ENCODE measurements around the gene PAXIP1.

PAXIP1 gene

DNA sequence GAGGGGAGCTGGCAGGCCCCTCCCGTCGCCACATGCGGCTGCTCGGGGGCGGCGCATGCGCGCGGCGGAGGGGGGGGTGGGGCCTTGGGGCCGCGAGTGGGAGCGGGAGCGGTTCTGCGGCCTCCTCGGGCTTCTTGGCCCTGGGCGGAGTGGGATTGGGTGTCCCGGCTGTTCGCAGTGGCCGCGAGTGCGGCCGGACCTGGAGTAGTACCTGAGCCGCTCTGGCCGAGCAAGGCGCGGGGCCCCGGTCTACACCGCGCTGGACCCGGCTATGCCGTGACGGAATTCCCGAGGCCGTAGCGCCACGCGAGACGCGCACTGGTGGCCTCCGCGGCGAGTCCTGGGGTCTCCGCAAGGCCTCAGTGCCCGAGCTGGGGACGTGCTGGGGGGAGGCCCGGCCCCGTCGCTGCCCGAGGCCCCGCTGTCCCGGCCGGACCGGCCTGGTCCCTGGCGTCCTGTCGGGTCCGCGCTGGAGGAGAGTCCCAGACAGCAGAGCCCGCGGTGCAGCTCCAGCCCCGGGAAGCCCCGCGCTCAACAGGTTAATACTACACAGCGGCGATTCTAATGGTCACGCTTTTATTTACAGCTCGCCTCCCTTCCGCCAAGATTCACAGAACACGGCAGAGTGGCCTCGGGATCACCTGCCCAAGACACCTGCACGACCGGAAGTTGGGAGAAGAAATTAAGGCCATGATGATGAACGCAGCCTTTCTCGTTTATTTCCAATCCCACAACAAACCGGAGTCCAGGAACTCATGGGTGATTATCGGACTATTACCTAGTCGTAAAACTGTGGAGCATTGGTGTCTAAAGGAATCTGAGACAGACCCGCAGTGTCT is 671 bp upstream of the PAXIP1 start:
- H3K36me3 ChIP-seq (ENCODE audit: control insufficient read depth in 2 of 2, insufficient read depth in 1 of 2, low read length in 2 of 2): peaks cover 4 to 45% of the 10 kb centered on the region in 2 experiments; a peak in 2 of 3 replicates
- ChIA-PET POLR2A (interaction anchor here (0.6 to 1.6 kb wide), 7 partner anchors 28 to 342 kb away, joined by 3 to 7 read pairs (median 3); no protein-coding TSS in a partner anchor), CTCF (interaction anchor here (0.6 to 0.9 kb wide), 2 partner anchors 11 to 601 kb away, joined by 3 read pairs; no protein-coding TSS in a partner anchor)
- H3K4me3 ChIP-seq (ENCODE audit: low read depth, low read length): peak overlapping the region; percentile 97
- no peaks in the 10 kb centered on the region for H3K9me3 ChIP-seq (ENCODE audit: control insufficient read depth, insufficient read depth, low read depth, low read length)
- no peaks in the 10 kb centered on the region for H3K4me1 ChIP-seq (ENCODE audit: control insufficient read depth, insufficient read depth, low read length)
- H3K27ac ChIP-seq (ENCODE audit: extremely low read depth, low read depth, low read length): peak overlapping the region; percentile 97
- peak; percentile 77; the same call in 1 of the 2 replicates for TF ChIP-seq ZEB2 (tag by site-specific recombination; IDR thresholded peaks at IDR 0.05)
- TF ChIP-seq, protein P1, sequence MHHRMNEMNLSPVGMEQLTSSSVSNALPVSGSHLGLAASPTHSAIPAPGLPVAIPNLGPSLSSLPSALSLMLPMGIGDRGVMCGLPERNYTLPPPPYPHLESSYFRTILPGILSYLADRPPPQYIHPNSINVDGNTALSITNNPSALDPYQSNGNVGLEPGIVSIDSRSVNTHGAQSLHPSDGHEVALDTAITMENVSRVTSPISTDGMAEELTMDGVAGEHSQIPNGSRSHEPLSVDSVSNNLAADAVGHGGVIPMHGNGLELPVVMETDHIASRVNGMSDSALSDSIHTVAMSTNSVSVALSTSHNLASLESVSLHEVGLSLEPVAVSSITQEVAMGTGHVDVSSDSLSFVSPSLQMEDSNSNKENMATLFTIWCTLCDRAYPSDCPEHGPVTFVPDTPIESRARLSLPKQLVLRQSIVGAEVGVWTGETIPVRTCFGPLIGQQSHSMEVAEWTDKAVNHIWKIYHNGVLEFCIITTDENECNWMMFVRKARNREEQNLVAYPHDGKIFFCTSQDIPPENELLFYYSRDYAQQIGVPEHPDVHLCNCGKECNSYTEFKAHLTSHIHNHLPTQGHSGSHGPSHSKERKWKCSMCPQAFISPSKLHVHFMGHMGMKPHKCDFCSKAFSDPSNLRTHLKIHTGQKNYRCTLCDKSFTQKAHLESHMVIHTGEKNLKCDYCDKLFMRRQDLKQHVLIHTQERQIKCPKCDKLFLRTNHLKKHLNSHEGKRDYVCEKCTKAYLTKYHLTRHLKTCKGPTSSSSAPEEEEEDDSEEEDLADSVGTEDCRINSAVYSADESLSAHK (tag by site-specific recombination; IDR thresholded peaks at IDR 0.05): no peak
- TF ChIP-seq, protein P2, sequence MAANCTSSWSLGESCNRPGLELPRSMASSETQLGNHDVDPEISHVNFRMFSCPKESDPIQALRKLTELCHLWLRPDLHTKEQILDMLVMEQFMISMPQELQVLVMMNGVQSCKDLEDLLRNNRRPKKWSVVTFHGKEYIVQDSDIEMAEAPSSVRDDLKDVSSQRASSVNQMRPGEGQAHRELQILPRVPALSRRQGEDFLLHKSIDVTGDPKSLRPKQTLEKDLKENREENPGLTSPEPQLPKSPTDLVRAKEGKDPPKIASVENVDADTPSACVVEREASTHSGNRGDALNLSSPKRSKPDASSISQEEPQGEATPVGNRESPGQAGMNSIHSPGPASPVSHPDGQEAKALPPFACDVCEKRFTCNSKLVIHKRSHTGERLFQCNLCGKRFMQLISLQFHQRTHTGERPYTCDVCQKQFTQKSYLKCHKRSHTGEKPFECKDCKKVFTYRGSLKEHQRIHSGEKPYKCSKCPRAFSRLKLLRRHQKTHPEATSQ (tag by site-specific recombination; IDR thresholded peaks at IDR 0.05): peak; percentile 83; the same call in 1 of the 2 replicates
- peak; percentile 16; the same call in 1 of the 2 replicates for TF ChIP-seq SP2 (tag by site-specific recombination; IDR thresholded peaks at IDR 0.05)
- peak; percentile 85 for TF ChIP-seq ZNF600 (tag by site-specific recombination; IDR thresholded peaks at IDR 0.05)
- TF ChIP-seq SP3 (tag by site-specific recombination; IDR thresholded peaks at IDR 0.05): peak; percentile 34
- TF ChIP-seq ZNF391 (tag by site-specific recombination; IDR thresholded peaks at IDR 0.05; ENCODE audit: borderline replicate concordance, low read depth): peak; percentile 13; the same call in 1 of the 2 replicates
- peak; percentile 64; the same call in 1 of the 2 replicates for TF ChIP-seq ZBTB17 (tag by site-specific recombination; IDR thresholded peaks at IDR 0.05)
- TF ChIP-seq, protein P3, sequence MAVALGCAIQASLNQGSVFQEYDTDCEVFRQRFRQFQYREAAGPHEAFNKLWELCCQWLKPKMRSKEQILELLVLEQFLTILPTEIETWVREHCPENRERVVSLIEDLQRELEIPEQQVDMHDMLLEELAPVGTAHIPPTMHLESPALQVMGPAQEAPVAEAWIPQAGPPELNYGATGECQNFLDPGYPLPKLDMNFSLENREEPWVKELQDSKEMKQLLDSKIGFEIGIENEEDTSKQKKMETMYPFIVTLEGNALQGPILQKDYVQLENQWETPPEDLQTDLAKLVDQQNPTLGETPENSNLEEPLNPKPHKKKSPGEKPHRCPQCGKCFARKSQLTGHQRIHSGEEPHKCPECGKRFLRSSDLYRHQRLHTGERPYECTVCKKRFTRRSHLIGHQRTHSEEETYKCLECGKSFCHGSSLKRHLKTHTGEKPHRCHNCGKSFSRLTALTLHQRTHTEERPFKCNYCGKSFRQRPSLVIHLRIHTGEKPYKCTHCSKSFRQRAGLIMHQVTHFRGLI (tag by site-specific recombination; IDR thresholded peaks at IDR 0.05): no peak
- TF ChIP-seq KLF16 (tag by site-specific recombination; IDR thresholded peaks at IDR 0.05): peak; percentile 85
- peak; percentile 75; the same call in 1 of the 2 replicates for TF ChIP-seq SCRT1 (tag by site-specific recombination; IDR thresholded peaks at IDR 0.05; ENCODE audit: borderline replicate concordance)
- TF ChIP-seq KLF9 (tag by site-specific recombination; IDR thresholded peaks at IDR 0.05; ENCODE audit: low read depth): peak; percentile 65
- no peak for TF ChIP-seq RBAK (tag by site-specific recombination; IDR thresholded peaks at IDR 0.05)
- 0 out of 2 replicates have a peak, but pooled peaks have one; percentile 23 for TF ChIP-seq ZFP69B (tag by site-specific recombination; IDR thresholded peaks at IDR 0.05)
- TF ChIP-seq, protein P4, sequence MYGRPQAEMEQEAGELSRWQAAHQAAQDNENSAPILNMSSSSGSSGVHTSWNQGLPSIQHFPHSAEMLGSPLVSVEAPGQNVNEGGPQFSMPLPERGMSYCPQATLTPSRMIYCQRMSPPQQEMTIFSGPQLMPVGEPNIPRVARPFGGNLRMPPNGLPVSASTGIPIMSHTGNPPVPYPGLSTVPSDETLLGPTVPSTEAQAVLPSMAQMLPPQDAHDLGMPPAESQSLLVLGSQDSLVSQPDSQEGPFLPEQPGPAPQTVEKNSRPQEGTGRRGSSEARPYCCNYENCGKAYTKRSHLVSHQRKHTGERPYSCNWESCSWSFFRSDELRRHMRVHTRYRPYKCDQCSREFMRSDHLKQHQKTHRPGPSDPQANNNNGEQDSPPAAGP (tag by site-specific recombination; IDR thresholded peaks at IDR 0.05): peak; percentile 74
- TF ChIP-seq OVOL3 (tag by site-specific recombination; IDR thresholded peaks at IDR 0.05): peak; percentile 55; the same call in 1 of the 2 replicates
- TF ChIP-seq, protein P5, sequence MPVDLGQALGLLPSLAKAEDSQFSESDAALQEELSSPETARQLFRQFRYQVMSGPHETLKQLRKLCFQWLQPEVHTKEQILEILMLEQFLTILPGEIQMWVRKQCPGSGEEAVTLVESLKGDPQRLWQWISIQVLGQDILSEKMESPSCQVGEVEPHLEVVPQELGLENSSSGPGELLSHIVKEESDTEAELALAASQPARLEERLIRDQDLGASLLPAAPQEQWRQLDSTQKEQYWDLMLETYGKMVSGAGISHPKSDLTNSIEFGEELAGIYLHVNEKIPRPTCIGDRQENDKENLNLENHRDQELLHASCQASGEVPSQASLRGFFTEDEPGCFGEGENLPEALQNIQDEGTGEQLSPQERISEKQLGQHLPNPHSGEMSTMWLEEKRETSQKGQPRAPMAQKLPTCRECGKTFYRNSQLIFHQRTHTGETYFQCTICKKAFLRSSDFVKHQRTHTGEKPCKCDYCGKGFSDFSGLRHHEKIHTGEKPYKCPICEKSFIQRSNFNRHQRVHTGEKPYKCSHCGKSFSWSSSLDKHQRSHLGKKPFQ (tag by site-specific recombination; IDR thresholded peaks at IDR 0.05): 0 out of 2 replicates have a peak, but pooled peaks have one; percentile 23
- TF ChIP-seq ZNF610 (tag by site-specific recombination; IDR thresholded peaks at IDR 0.05; ENCODE audit: borderline replicate concordance): peak; percentile 65; the same call in 1 of the 2 replicates
- no peak for TF ChIP-seq ZNF561 (tag by site-specific recombination; IDR thresholded peaks at IDR 0.05; ENCODE audit: borderline replicate concordance)
- peak; percentile 95 for TF ChIP-seq ZFP37 (tag by site-specific recombination; IDR thresholded peaks at IDR 0.05)
- TF ChIP-seq GLIS1 (tag by site-specific recombination; IDR thresholded peaks at IDR 0.05): peak; percentile 10; the same call in 1 of the 2 replicates
- no peak for TF ChIP-seq ZNF404 (tag by site-specific recombination; IDR thresholded peaks at IDR 0.05)
- no peak for TF ChIP-seq ZNF416 (tag by site-specific recombination; IDR thresholded peaks at IDR 0.05)
- peak; percentile 46; the same call in 1 of the 2 replicates for TF ChIP-seq EGR2 (tag by site-specific recombination; IDR thresholded peaks at IDR 0.05; ENCODE audit: low read depth)
- TF ChIP-seq PRDM1 (tag by site-specific recombination; IDR thresholded peaks at IDR 0.05): no peak
- TF ChIP-seq, protein P6, sequence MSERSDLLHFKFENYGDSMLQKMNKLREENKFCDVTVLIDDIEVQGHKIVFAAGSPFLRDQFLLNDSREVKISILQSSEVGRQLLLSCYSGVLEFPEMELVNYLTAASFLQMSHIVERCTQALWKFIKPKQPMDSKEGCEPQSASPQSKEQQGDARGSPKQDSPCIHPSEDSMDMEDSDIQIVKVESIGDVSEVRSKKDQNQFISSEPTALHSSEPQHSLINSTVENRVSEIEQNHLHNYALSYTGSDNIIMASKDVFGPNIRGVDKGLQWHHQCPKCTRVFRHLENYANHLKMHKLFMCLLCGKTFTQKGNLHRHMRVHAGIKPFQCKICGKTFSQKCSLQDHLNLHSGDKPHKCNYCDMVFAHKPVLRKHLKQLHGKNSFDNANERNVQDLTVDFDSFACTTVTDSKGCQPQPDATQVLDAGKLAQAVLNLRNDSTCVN (tag by site-specific recombination; optimal IDR thresholded peaks at IDR 0.05): peak; percentile 97
